HEK293T (cell line): Measurements from ENCODE around the gene DAP.

ENCODE experiments used
- CTCF ChIA-PET: fragments of 350-600 bp; formaldehyde crosslinking; extraction: SDS; loops from one replicate; lab custom pipeline; 2021; ENCODE audit warnings: antibody characterized with exemption, inconsistent platforms; lab: Yijun Ruan, JAX
- POLR2A ChIA-PET: fragments of 350-600 bp; formaldehyde crosslinking; extraction: SDS; loops from one replicate; lab custom pipeline; 2020; ENCODE audit warnings: antibody characterized with exemption, inconsistent platforms; lab: Yijun Ruan, JAX
- DNase-seq: peaks from one replicate; pipeline ENCODE4 v3.0.0; 2012; ENCODE audit warnings: mixed read lengths; ENCODE audit errors: extremely low spot score
- ARNT ChIP-seq: fragments of 450-650 bp; IDR thresholded peaks from 2 replicates; pipeline ENCODE4 v1.6.1; 2017; ENCODE audit warnings: mild to moderate bottlenecking
- BHLHE40 ChIP-seq: fragments of 450-650 bp; IDR thresholded peaks from 2 replicates; pipeline ENCODE4 v1.6.1; 2016; ENCODE audit warnings: mild to moderate bottlenecking, moderate library complexity, borderline replicate concordance
- CTBP1 ChIP-seq: fragments of 450-650 bp; IDR thresholded peaks from 2 replicates; pipeline ENCODE4 v1.6.1; 2016; ENCODE audit warnings: borderline replicate concordance
- ELF4 ChIP-seq: fragments of 450-650 bp; IDR thresholded peaks from 2 replicates; pipeline ENCODE4 v1.6.1; 2017; ENCODE audit warnings: antibody characterized with exemption
- FOXA1 ChIP-seq: fragments of 450-650 bp; IDR thresholded peaks from 2 replicates; pipeline ENCODE4 v1.6.1; 2016; ENCODE audit warnings: mild to moderate bottlenecking
- FOXK2 ChIP-seq: fragments of 450-650 bp; IDR thresholded peaks from 2 replicates; pipeline ENCODE4 v1.6.1; 2016; ENCODE audit warnings: mild to moderate bottlenecking
- FOXM1 ChIP-seq: fragments of 450-650 bp; IDR thresholded peaks from 2 replicates; pipeline ENCODE4 v1.6.1; 2017; ENCODE audit warnings: mild to moderate bottlenecking, borderline replicate concordance
- HDGF ChIP-seq: fragments of 450-650 bp; IDR thresholded peaks from 2 replicates; pipeline ENCODE4 v1.6.1; 2017; ENCODE audit warnings: antibody characterized with exemption, borderline replicate concordance
- L3MBTL2 ChIP-seq: fragments of 450-650 bp; conservative IDR thresholded peaks from 2 replicates; pipeline ENCODE4 v1.6.1; 2016; ENCODE audit warnings: mild to moderate bottlenecking
- LEF1 ChIP-seq: fragments of 450-650 bp; IDR thresholded peaks from 2 replicates; pipeline ENCODE4 v1.6.1; 2017; ENCODE audit warnings: mild to moderate bottlenecking, borderline replicate concordance
- NFRKB ChIP-seq: fragments of 450-650 bp; IDR thresholded peaks from 2 replicates; pipeline ENCODE4 v1.6.1; 2016; ENCODE audit warnings: mild to moderate bottlenecking, moderate library complexity
- SP1 ChIP-seq: fragments of 450-650 bp; IDR thresholded peaks from 2 replicates; pipeline ENCODE4 v1.6.1; 2017
- SUZ12 ChIP-seq: fragments of 450-650 bp; IDR thresholded peaks from 2 replicates; pipeline ENCODE4 v1.6.1; 2016; ENCODE audit warnings: mild to moderate bottlenecking
- TARDBP ChIP-seq: fragments of 450-650 bp; IDR thresholded peaks from 2 replicates; pipeline ENCODE4 v1.6.1; 2016
- ZNF384 ChIP-seq: fragments of 450-650 bp; IDR thresholded peaks from 2 replicates; pipeline ENCODE4 v1.6.1; 2016
- TF ChIP-seq, protein P1 (sequence below): fragments of 450-650 bp; IDR thresholded peaks from 2 replicates; pipeline ENCODE4 v1.6.1; 2016

Gene DAP

DNA sequence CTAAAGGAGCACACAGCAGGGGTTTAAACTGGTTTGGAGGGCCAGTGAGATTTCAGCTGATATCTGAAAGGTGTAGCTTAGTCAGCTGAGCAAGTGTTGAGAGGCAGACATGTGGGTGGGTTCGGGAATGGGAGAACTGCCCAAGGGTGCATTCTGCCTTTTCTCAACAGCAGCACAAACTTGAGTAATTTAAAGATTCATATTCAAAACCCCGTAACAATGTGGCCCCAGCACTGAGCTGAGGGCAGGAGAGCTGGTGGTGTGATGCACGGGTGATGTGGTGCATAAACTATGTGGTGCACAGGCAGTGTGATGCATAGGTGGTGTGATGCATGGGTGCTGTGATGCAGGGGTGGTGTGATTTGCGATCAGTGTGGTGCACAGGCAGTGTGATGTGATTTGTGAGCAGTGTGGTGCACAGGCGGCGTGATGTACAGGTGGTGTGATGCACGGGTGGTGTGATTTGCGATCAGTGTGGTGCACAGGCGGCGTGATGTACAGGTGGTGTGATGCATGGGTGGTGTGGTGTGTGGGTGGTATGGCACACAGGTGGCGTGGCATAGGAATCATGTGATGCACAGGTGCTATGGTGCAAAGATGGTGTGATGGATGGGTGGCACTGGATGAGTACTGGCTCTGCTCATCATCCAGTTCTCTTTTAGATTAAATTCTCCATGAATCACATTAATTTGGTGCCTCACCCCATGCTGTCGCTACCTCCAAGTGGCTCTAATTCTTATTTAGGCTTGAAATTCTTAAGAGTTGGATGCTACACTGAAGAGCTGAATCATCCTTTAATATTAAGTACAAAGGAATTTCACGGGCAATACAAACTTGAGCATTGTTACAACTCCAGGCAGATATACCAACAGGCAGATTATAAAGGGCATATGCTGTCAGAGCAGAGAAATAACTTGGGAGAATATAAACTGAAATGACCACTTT lies 53.6 kb downstream of the DAP start:
- ChIA-PET POLR2A (no interaction called here), CTCF (no interaction called here)
- TF ChIP-seq SUZ12 (no peak), BHLHE40 (no peak)
- no peak for DNase-seq

DNA sequence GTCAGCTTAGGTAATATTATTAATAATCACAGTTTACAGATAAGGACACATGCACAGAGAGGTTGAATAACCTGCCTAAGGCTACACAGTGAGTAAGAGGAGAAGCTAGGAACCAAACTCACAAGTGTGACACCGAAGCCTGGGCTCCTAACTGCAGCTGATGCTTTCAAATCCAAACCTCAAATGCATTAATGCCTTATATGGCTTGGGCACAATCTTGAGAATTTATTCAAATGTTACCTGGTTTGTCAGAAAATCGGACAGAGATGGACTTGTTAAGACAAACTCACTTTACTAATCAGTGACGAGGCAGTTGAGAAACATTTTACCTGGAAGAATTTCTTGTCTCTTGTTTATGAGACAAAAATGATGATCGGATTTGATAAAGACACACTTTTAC lies 54.7 kb downstream of the DAP start:
- DNase-seq, result no peak
- TF ChIP-seq FOXK2 (no peak), ARNT (no peak), LEF1 (no peak), NFRKB (no peak), BHLHE40 (no peak), CTBP1 (no peak), L3MBTL2 (no peak), SUZ12 (no peak), SP1 (no peak)
- TF ChIP-seq, protein P1, sequence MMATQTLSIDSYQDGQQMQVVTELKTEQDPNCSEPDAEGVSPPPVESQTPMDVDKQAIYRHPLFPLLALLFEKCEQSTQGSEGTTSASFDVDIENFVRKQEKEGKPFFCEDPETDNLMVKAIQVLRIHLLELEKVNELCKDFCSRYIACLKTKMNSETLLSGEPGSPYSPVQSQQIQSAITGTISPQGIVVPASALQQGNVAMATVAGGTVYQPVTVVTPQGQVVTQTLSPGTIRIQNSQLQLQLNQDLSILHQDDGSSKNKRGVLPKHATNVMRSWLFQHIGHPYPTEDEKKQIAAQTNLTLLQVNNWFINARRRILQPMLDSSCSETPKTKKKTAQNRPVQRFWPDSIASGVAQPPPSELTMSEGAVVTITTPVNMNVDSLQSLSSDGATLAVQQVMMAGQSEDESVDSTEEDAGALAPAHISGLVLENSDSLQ, result no peak
- ChIA-PET CTCF (no interaction called here), POLR2A (no interaction called here)

DNA sequence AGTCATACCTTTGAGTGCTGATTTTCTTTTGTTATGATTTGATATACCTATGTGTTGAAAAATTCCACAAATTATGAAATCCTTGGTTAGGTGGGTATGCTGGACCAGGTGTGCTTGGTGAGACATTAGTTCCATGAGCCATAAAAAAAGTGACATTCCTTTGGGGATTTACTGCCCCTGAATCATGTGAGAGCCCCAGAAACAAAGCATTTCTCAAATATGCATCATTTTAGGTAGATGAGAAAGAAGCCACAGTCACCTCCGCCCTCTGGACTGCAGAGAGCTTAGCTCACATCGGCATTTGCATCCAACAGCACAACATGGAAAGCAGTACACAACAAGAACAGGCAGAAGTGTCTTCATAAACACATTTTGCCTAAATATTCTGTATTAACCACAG lies 55.3 kb downstream of the DAP start:
- DNase-seq, result no peak
- TF ChIP-seq, protein P1, result no peak
- TF ChIP-seq NFRKB (no peak), BHLHE40 (no peak), L3MBTL2 (no peak), ARNT (no peak), FOXA1 (no peak), SUZ12 (no peak), ZNF384 (no peak), HDGF (no peak), FOXK2 (no peak), SP1 (no peak), CTBP1 (no peak), TARDBP (no peak)
- ChIA-PET POLR2A (no interaction called here), CTCF (interaction anchor here (0.5 kb wide), 1 partner anchor 11 kb away, joined by 3 read pairs; no protein-coding TSS in a partner anchor)

DNA sequence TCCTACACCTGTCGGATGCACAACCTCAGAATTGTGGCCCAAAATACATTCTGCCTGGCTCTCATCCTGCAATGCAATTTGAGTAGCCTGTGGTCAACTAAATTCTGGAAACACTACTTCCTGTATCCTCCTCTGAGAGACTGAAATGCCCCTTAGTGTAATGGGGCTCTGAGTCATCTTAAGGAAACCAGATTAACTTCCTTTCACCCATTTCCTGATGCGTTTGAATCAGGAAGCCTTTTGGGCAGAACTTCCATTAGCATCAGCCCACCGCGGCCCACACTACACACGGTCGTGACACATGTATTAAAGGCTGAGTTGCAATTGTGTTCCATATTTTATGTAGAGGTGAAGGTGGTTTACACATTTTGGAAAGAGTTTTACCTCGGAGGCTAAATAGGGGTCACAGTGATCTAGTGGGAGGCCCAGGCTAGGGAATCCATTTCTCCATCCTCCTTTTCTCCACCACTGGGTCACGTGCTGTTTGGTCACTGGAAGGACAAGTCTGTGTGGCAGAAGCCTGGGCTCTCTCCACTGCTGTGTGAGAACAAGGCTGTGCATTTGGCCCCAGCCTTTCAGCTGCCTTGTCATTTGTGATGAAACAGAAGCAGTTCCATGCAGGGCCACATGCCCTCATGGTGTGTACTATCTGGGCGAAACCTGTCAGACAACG lies 55.9 kb downstream of the DAP start:
- no peak for DNase-seq
- TF ChIP-seq FOXM1 (no peak), NFRKB (no peak), LEF1 (no peak), ARNT (no peak), SUZ12 (no peak), HDGF (no peak), BHLHE40 (no peak), ELF4 (no peak), FOXK2 (no peak), ZNF384 (no peak), TARDBP (no peak), CTBP1 (no peak), L3MBTL2 (no peak), FOXA1 (no peak), SP1 (no peak)
- TF ChIP-seq, protein P1, result no peak
- ChIA-PET CTCF (interaction anchor here (0.5 kb wide), 1 partner anchor 10 kb away, joined by 3 read pairs; no protein-coding TSS in a partner anchor), POLR2A (no interaction called here)

DNA sequence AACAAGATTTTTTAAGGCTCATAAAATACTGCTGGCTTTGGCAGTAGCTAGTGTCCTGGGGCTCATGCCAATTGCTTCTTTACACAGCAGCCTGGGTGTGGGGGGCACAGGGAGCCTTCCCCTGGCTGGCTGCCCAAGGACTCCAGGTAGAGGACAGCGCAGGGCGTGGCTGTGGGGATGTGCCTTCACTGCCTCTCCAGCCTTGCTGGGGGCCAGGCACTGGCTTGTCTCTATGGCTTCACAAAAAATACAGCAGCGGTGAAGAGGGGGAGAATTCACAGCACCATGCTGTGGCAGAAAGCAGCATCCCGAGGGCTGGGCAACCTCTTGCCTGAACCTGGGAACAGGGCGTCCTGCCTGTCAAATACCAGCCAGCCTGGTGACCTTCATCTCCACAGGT lies 57.4 kb downstream of the DAP start:
- DNase-seq, result no peak
- ChIA-PET POLR2A (interaction anchor here (1.1 kb wide), 1 partner anchor 10 kb away, joined by 3 read pairs; no protein-coding TSS in a partner anchor), CTCF (no interaction called here)
- TF ChIP-seq TARDBP, result no peak
- no peak for TF ChIP-seq FOXK2
- TF ChIP-seq L3MBTL2, result no peak
- no peak for TF ChIP-seq LEF1
- no peak for TF ChIP-seq BHLHE40

DNA sequence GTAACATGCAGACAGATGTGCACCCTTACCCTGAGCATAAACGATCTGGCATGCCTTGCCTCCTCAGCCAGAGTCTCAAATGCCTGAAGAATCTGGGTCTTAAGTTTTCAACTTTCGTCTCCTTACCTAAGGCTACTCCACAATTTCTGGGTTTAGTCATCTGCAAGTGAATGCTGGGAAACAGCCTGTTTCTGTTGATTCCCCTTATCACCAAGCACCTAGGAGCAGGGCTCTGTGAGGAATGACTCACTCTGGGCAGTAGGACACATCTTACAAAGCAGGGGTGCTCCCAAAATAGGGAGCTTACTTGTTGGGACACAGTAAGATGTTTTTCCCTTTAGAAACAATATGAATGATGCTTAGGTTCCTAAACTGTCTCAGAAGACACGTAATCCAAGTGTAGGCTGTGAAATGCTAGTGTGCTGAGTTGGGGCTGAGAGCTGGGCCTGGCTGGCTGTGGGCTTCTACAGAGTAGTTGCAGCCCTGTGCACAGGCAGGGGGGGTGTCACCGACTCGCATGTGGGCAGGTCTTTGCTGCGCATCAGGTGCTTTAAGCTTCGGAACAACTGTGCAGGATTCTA lies 58.0 kb downstream of the DAP start:
- TF ChIP-seq FOXM1, result no peak
- POLR2A ChIA-PET, result interaction anchor here (1.1 kb wide), 1 partner anchor 9 kb away, joined by 3 read pairs; no protein-coding TSS in a partner anchor
- no peak for DNase-seq
- CTCF ChIA-PET, result interaction anchor here (1.0 to 1.1 kb wide), 3 partner anchors 13 to 250 kb away, joined by 3 to 5 read pairs (median 3); no protein-coding TSS in a partner anchor
